Fibroblast of skin of right quadriceps (primary cell): ENCODE measurements around the gene ABL2.
"Not testable (repeated sequence)": the region's sequence is repeated elsewhere in the genome, so short reads cannot be mapped to it uniquely, and the experiment has no call there.

ENCODE experiments used
- DNase-seq: peaks from one replicate; pipeline ENCODE4 v3.0.0-alpha.2; 2013

Gene ABL2

GRCh38 chr1:179167955-179168354, 61.5 kb downstream of the ABL2 start:
- no peak for DNase-seq

- DNase-seq: no peak
These were observed 62.1 kb downstream of the ABL2 start for GRCh38 chr1:179167418-179167777.

- DNase-seq: peak; percentile 85
These were observed 62.6 kb downstream of the ABL2 start for GRCh38 chr1:179166663-179167417.

GRCh38 chr1:179164494-179164893, 65.0 kb downstream of the ABL2 start:
- DNase-seq: peak; percentile 95

- no peak for DNase-seq
These were observed 72.8 kb downstream of the ABL2 start for GRCh38 chr1:179156708-179157107.

- DNase-seq: no peak
These were observed 73.5 kb downstream of the ABL2 start for GRCh38 chr1:179156026-179156425.

GRCh38 chr1:179155615-179156014, 73.9 kb downstream of the ABL2 start:
- no peak for DNase-seq

GRCh38 chr1:179154437-179154836, 75.0 kb downstream of the ABL2 start:
- no peak for DNase-seq

GRCh38 chr1:179153217-179153616, 76.3 kb downstream of the ABL2 start:
- DNase-seq: peak; percentile 50

GRCh38 chr1:179151908-179152682, 77.4 kb downstream of the ABL2 start:
- DNase-seq: no peak

- peak; percentile 53 for DNase-seq
These were observed 82.6 kb downstream of the ABL2 start for GRCh38 chr1:179146911-179147310.

GRCh38 chr1:179146476-179146875, 83.0 kb downstream of the ABL2 start:
- no peak for DNase-seq

GRCh38 chr1:179145521-179145920, 84.0 kb downstream of the ABL2 start:
- DNase-seq: no peak

- no peak for DNase-seq
These were observed 84.9 kb downstream of the ABL2 start for GRCh38 chr1:179144626-179145025.

GRCh38 chr1:179143322-179143721, 86.2 kb downstream of the ABL2 start:
- DNase-seq: peak; percentile 97

- peak; percentile 98 for DNase-seq
These were observed 86.6 kb downstream of the ABL2 start for GRCh38 chr1:179142889-179143299.

GRCh38 chr1:179141592-179142251, 87.8 kb downstream of the ABL2 start:
- DNase-seq: peak; percentile 78

- DNase-seq: not testable (repeated sequence)
These were observed 90.7 kb downstream of the ABL2 start for GRCh38 chr1:179138755-179139154.

GRCh38 chr1:179137617-179138255, 91.7 kb downstream of the ABL2 start:
- DNase-seq: no peak

GRCh38 chr1:179135707-179136106, 93.8 kb downstream of the ABL2 start:
- DNase-seq: not testable (repeated sequence)

GRCh38 chr1:179135168-179135567, 94.3 kb downstream of the ABL2 start:
- not testable (repeated sequence) for DNase-seq

- no peak for DNase-seq
These were observed 99.6 kb downstream of the ABL2 start for GRCh38 chr1:179129702-179130473.
